Endothelial cell of umbilical vein (primary cell): ENCODE results near the gene KDM3B. TPM values are rescaled to one million over a fixed set of nuclear protein-coding genes. Genes with fewer than 3 reads are reported as not detected.

Experiments
- BruUV-seq: library from RNA; stranded (reverse); fragments of 400-500 nt; replicated peaks from 2 replicates; lab custom pipeline; 2021; lab: Mats Ljungman, UMichigan
- CTCF ChIA-PET: fragments of 300-600, 350-600 bp; sonication (Branson Sonifier 250); formaldehyde crosslinking; loops from one replicate; lab custom pipeline; 2021; ENCODE audit warnings: antibody characterized with exemption, inconsistent platforms; lab: Charles Lee
- POLR2A ChIA-PET: fragments of 300-600, 350-600 bp; sonication (Branson Sonifier 250); formaldehyde crosslinking; loops from one replicate; lab custom pipeline; 2021; ENCODE audit warnings: antibody characterized with exemption, inconsistent platforms; lab: Charles Lee
- DNase-seq: peaks from one replicate; pipeline ENCODE4 v3.0.0-alpha.2; 2011; ENCODE audit warnings: low read depth, low spot score
- FAIRE-seq: peaks from 2 replicates; lab custom pipeline; 2011; peaks lifted over from hg19 to GRCh38; lab: Jason Lieb, UNC
- H2AFZ ChIP-seq: 2 replicates; pipeline ENCODE4 v1.6.0; 2012; ENCODE audit warnings: low read depth, low read length, control low read depth, inconsistent platforms
- H3K27ac ChIP-seq: 2 replicates; pipeline ENCODE4 v1.5.1; 2011; ENCODE audit warnings: low read depth, mild to moderate bottlenecking, control low read depth, low read length, moderate library complexity; ENCODE audit not compliant: insufficient read depth
- H3K27me3 ChIP-seq, 2 experiments: 2 replicates each; pipeline versions ENCODE4 v1.6.0 to v1.6.1; 2011; ENCODE audit warnings: low read length in 2 of 2, mixed read lengths in 1 of 2; ENCODE audit not compliant: control insufficient read depth in 2 of 2, insufficient read depth in 2 of 2
- H3K36me3 ChIP-seq, 2 experiments: 2 replicates in 1 of 2; 3 replicates in 1 of 2; pipeline ENCODE4 v1.5.1; 2011; ENCODE audit warnings: low read length in 2 of 2, mild to moderate bottlenecking in 1 of 2, moderate library complexity in 1 of 2; ENCODE audit not compliant: control insufficient read depth in 2 of 2, insufficient read depth in 2 of 2; ENCODE audit errors: extremely low read depth in 1 of 2
- H3K4me1 ChIP-seq: 3 replicates; pipeline ENCODE4 v1.5.1; 2011; ENCODE audit warnings: mild to moderate bottlenecking, low read length; ENCODE audit not compliant: control insufficient read depth, insufficient read depth; ENCODE audit errors: extremely low read depth
- H3K4me2 ChIP-seq: 2 replicates; pipeline ENCODE4 v1.6.1; 2011; ENCODE audit warnings: low read length, control low read depth, mixed read lengths; ENCODE audit not compliant: insufficient read depth
- H3K4me3 ChIP-seq, 3 experiments: fragments of 200-600 bp in 1 of 3; sonication (generic), shearing (Covaris generic) in 1 of 3; replicated peaks in 1 of 3; 2 replicates each; pipeline ENCODE4 v1.5.1; 2011 to 2016; ENCODE audit warnings: control low read depth in 3 of 3, low read length in 3 of 3, mild to moderate bottlenecking in 2 of 3, inconsistent platforms in 1 of 3, low read depth in 1 of 3, moderate library complexity in 1 of 3; ENCODE audit not compliant: insufficient read depth in 1 of 3
- H3K79me2 ChIP-seq: 2 replicates; pipeline ENCODE4 v1.6.0; 2012; ENCODE audit warnings: low read length, inconsistent platforms; ENCODE audit not compliant: control insufficient read depth, insufficient read depth
- H3K9ac ChIP-seq: replicated peaks from 2 replicates; pipeline ENCODE3; 2011; ENCODE audit warnings: low read length, control low read depth; ENCODE audit not compliant: insufficient read depth; ENCODE audit errors: extremely low read depth
- H3K9me1 ChIP-seq: replicated peaks from 3 replicates; pipeline ENCODE4 v1.6.0; 2011; ENCODE audit warnings: mild to moderate bottlenecking, low read length; ENCODE audit not compliant: control insufficient read depth, insufficient read depth; ENCODE audit errors: extremely low read depth
- H3K9me3 ChIP-seq: replicated peaks from 2 replicates; pipeline ENCODE4 v1.5.1; 2012; ENCODE audit warnings: low read length, inconsistent platforms; ENCODE audit not compliant: control insufficient read depth, insufficient read depth
- H4K20me1 ChIP-seq: replicated peaks from 2 replicates; pipeline ENCODE3; 2011; ENCODE audit warnings: mild to moderate bottlenecking, low read length; ENCODE audit not compliant: control insufficient read depth, insufficient read depth; ENCODE audit errors: extremely low read depth
- EZH2 ChIP-seq: IDR thresholded peaks from 2 replicates; pipeline ENCODE4 v1.6.1; 2012; ENCODE audit warnings: borderline replicate concordance, low read depth, mild to moderate bottlenecking, moderate library complexity, low read length, inconsistent platforms; ENCODE audit not compliant: severe bottlenecking
- FOS ChIP-seq: IDR thresholded peaks from 2 replicates; pipeline ENCODE4 v1.6.1; 2011; ENCODE audit warnings: mild to moderate bottlenecking, low read length, moderate library complexity, borderline replicate concordance; ENCODE audit not compliant: insufficient read depth
- GATA2 ChIP-seq: IDR thresholded peaks from 2 replicates; pipeline ENCODE4 v1.7.0; 2011; ENCODE audit warnings: low read depth, mild to moderate bottlenecking, moderate library complexity, mixed read lengths, low read length; ENCODE audit not compliant: insufficient read length, insufficient read depth
- JUN ChIP-seq: IDR thresholded peaks from 2 replicates; pipeline ENCODE4 v1.6.1; 2011; ENCODE audit warnings: borderline replicate concordance, low read depth; ENCODE audit not compliant: insufficient read length, insufficient read depth
- MYC ChIP-seq: IDR thresholded peaks from one replicate; pipeline ENCODE4 v1.6.1; 2011; ENCODE audit warnings: mild to moderate bottlenecking, low read depth, low read length
- POLR2A ChIP-seq: IDR thresholded peaks from 2 replicates; pipeline ENCODE4 v1.6.1; 2012; ENCODE audit warnings: low read depth, mild to moderate bottlenecking, control low read depth, low read length
- POLR2AphosphoS5 ChIP-seq: IDR thresholded peaks from 2 replicates; pipeline ENCODE4 v1.6.1; 2012; ENCODE audit warnings: low read depth, mild to moderate bottlenecking, control low read depth, low read length, moderate library complexity; ENCODE audit not compliant: insufficient read depth
- dilution Hi-C: fragments of 300-500 bp; cut with MboI; formaldehyde crosslinking; loops from one replicate; pipeline ENCODE4 v1.15.0; 2019; ENCODE audit warnings: low sequenced_read_pairs; ENCODE audit not compliant: extremely low pct_ligation_motif_present
- intact Hi-C: fragments of 100-400 bp; cut with micrococcal nuclease; formaldehyde crosslinking; loops from one replicate; pipeline ENCODE4 v1.10.0; 2022
- polyA plus RNA-seq, 4 experiments: library from polyadenylated mRNA; depleted of rRNA in 3 of 4; stranded (reverse) in 3 of 4; unstranded in 1 of 4; fragments of >200 nt; gene quantifications; 2 replicates each; pipeline versions ENCODE4 v1.2.1 to v1.2.3, GENCODE V29; 2011 to 2012; ENCODE audit warnings: missing spikeins in 1 of 4
- total RNA-seq: library from RNA; stranded (reverse); gene quantifications from 2 replicates; pipeline ENCODE4 v1.2.3, GENCODE V29; 2021
- TF ChIP-seq, protein P1 (sequence below), 2 donors: IDR thresholded peaks; 1 replicate in 1 of 2; 2 replicates in 1 of 2; pipeline ENCODE4 v1.5.1; 2011; ENCODE audit warnings: low read length in 2 of 2, mild to moderate bottlenecking in 2 of 2, moderate library complexity in 2 of 2, control low read depth in 1 of 2, inconsistent platforms in 1 of 2, low read depth in 1 of 2; ENCODE audit not compliant: insufficient read depth in 1 of 2; ENCODE audit errors: extremely low read depth in 1 of 2
- TF ChIP-seq, protein P2 (sequence below): IDR thresholded peaks from 2 replicates; pipeline ENCODE4 v1.6.1; 2011; ENCODE audit not compliant: insufficient read depth, insufficient read length

KDM3B gene
- total and polyA plus RNA-seq, 2 donors (not counting 3 experiments of a cell fraction or from before 2014, with no cell fraction given), result 19.0 to 55.7 TPM

DNA sequence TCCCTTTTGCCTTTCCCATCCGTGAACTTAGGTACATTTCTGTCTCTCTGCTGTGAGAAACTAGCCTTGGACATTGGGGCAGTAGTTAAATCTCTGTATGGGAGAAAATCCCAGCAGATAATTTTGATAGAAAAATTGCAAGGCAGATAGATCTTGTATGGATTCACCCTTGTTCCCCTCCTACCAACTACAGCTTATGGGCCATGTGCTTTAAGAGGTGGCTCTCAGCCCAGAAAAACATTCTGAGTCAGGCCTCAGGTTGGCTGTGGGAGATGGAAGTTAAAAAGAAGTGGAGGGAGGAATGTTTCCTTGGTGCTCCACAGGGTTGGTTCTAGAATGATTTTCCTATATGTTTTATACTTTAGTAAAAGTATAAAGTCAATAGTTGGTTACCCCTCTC lies 1.4 kb upstream of the KDM3B start:
- FAIRE-seq (no peak), DNase-seq (no peak)
- POLR2A ChIA-PET, result interaction anchor here (4.4 kb wide), 1 partner anchor 12 kb away, joined by 58 read pairs; the partner anchor contains the start of gene FAM53C
- peaks cover 14% of the 10 kb centered on the region for H3K4me1 ChIP-seq
- H4K20me1 ChIP-seq, result no peaks in the 10 kb centered on the region
- H3K27me3 ChIP-seq, result no peaks in the 10 kb centered on the region
- CTCF ChIA-PET, result interaction anchor here (1.1 to 5.7 kb wide), 3 partner anchors 10 to 18 kb away, joined by 3 to 71 read pairs (median 64); partner anchors contain the start of gene FAM53C
- dilution Hi-C loops, result no loop called here
- no peak overlapping the region for H3K4me3 ChIP-seq
- H3K9me1 ChIP-seq, result no peaks in the 10 kb centered on the region
- no TSS peak for BruUV-seq
- no peak overlapping the region for H2AFZ ChIP-seq
- TF ChIP-seq MYC (no peak), FOS (no peak), JUN (no peak), GATA2 (no peak), EZH2 (no peak), POLR2AphosphoS5 (no peak), POLR2A (no peak)
- TF ChIP-seq, protein P1, sequence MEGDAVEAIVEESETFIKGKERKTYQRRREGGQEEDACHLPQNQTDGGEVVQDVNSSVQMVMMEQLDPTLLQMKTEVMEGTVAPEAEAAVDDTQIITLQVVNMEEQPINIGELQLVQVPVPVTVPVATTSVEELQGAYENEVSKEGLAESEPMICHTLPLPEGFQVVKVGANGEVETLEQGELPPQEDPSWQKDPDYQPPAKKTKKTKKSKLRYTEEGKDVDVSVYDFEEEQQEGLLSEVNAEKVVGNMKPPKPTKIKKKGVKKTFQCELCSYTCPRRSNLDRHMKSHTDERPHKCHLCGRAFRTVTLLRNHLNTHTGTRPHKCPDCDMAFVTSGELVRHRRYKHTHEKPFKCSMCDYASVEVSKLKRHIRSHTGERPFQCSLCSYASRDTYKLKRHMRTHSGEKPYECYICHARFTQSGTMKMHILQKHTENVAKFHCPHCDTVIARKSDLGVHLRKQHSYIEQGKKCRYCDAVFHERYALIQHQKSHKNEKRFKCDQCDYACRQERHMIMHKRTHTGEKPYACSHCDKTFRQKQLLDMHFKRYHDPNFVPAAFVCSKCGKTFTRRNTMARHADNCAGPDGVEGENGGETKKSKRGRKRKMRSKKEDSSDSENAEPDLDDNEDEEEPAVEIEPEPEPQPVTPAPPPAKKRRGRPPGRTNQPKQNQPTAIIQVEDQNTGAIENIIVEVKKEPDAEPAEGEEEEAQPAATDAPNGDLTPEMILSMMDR (IDR thresholded peaks at IDR 0.05; ENCODE audit: extremely low read depth in 1 of 2, insufficient read depth in 1 of 2, low read depth in 1 of 2, low read length in 2 of 2), result no peak
- TF ChIP-seq, protein P2, sequence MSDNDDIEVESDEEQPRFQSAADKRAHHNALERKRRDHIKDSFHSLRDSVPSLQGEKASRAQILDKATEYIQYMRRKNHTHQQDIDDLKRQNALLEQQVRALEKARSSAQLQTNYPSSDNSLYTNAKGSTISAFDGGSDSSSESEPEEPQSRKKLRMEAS, result no peak
- H3K4me2 ChIP-seq, result no peak overlapping the region
- H3K9me3 ChIP-seq, result no peaks in the 10 kb centered on the region
- H3K27ac ChIP-seq, result no peak overlapping the region
- H3K36me3 ChIP-seq, result peaks cover 7 to 26% of the 10 kb centered on the region in 2 experiments
- H3K9ac ChIP-seq, result no peak overlapping the region
- intact Hi-C loops, result loop anchor here (5.0 kb wide), 3 partner anchors 129 to 681 kb away; no protein-coding TSS in a partner anchor
- H3K79me2 ChIP-seq, result peaks cover 31% of the 10 kb centered on the region
